ENCODE results near the gene HDAC9.

DNA sequence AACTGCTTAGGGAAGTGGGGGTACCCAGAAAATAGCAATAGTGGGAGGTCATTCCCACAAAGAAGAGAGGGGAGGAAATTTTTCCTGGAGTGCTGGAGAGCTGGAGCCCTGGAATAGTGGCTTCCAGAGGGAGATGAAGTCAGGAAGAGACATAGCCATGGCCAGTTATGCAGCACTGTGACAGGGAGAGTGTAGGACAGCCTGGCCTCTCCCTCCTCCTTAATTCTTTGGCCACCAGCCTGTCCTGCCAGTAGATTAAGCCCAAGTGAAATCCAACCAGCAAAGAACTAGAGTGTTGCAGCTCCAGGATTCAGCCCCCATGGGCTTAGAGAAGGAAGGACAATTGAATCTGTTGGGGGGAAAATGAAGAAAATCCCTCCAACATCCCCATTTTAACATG lies 130.5 kb downstream of the HDAC9 start:
- TF ChIP-seq, protein P1, sequence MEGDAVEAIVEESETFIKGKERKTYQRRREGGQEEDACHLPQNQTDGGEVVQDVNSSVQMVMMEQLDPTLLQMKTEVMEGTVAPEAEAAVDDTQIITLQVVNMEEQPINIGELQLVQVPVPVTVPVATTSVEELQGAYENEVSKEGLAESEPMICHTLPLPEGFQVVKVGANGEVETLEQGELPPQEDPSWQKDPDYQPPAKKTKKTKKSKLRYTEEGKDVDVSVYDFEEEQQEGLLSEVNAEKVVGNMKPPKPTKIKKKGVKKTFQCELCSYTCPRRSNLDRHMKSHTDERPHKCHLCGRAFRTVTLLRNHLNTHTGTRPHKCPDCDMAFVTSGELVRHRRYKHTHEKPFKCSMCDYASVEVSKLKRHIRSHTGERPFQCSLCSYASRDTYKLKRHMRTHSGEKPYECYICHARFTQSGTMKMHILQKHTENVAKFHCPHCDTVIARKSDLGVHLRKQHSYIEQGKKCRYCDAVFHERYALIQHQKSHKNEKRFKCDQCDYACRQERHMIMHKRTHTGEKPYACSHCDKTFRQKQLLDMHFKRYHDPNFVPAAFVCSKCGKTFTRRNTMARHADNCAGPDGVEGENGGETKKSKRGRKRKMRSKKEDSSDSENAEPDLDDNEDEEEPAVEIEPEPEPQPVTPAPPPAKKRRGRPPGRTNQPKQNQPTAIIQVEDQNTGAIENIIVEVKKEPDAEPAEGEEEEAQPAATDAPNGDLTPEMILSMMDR (IDR thresholded peaks at IDR 0.05): no peak
- TF ChIP-seq EP300 (IDR thresholded peaks at IDR 0.05) (no peak), POLR2A (IDR thresholded peaks at IDR 0.05) (no peak)
